ENCODE data around the gene ZGRF1. TPM values are rescaled to one million over a fixed set of nuclear protein-coding genes. Genes with fewer than 3 reads are reported as not detected.
"Not testable (repeated sequence)": the region's sequence is repeated elsewhere in the genome, so short reads cannot be mapped to it uniquely, and the experiment has no call there.

ZGRF1 gene
- polyA plus RNA-seq, 5 donors: 11.6 to 30.3 (median 27.3) TPM

DNA sequence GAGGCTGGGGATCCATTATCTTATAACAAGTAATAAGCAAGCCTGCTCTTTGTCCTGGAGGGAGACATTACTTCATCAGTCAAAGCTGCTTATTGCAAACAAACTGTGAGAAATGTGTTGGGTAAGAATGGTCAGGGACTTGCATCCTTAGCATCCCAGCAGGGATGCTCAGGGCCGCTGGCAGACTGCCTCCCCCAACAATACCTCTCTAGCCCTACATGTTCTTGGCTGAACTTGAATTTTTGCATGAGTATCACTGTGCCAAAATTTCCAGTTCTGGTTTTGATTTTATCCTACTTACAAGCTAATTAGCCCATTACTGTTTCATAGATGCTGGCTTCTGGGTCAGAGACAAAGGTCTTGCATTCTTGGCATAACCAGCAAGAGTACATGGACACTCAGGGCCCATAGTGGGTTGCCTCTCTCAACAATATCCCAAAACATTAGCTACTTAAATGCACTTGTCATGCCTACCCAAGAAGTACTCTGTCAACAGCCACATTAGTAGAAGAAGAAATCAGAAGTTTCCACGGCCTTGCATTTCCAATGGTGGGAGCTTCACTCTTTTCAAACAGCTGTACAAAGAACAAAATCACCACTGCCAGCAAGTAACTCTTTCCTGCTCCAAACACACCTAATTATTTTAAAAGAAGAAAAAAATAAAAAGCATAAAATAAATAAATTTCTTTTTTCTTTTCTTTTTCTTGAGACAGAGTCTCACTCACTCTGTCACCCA is 78.9 kb downstream of the ZGRF1 start:
- DNase-seq: peak in 1 of 2 donors; percentile 0

DNA sequence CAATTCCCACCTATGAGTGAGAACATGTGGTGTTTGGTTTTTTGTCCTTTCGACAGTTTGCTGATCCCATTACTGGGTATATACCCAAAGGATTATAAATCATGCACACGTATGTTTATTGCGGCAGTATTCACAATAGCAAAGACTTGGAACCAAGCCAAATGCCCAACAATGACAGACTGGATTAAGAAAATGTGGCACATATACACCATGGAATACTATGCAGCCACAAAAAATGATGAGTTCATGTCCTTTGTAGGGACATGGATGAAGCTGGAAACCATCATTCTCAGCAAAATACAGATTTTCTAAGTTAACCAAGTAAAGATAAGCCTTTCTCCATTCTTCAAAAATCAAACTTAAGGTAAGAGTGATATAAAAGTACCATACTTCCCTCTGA is 82.4 kb downstream of the ZGRF1 start:
- not testable (repeated sequence) for DNase-seq

DNA sequence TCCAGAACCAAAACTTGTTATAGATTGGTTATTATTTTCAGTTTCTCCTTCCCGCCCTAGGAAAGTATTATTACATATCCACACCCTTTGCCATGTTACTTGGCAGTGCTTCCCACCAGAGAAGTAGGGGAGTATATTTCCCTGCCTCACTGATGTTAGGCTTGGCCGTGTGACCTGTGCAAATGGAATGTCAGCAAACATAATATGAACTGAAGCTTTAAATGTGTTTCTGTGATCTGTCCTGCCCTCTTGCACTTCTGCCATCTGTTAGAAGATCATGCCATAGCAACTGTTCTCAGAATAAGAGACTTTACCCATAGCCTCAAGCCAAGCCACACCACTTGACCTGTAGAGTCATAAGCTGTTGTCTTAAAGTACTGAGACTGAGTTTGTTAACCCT is 84.0 kb downstream of the ZGRF1 start:
- no peak for DNase-seq

DNA sequence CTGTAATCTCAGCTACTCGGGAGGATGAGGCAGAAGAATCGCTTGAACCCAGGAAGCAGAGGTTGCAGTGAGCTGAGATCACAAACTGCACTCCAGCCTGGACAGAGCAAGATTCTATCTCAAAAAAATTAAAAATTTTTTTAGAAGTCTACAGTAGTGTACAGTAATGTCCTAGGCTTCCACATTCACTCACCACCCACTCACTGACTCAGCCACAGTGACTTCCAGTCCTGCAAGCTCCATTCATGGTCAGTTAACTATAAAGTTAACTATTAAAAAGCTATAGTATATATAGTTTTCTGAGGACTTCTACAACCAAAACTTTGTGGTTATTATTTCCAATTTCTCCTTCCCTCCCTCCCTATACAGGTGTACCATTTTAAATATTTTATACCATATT is 86.0 kb downstream of the ZGRF1 start:
- DNase-seq: no peak

DNA sequence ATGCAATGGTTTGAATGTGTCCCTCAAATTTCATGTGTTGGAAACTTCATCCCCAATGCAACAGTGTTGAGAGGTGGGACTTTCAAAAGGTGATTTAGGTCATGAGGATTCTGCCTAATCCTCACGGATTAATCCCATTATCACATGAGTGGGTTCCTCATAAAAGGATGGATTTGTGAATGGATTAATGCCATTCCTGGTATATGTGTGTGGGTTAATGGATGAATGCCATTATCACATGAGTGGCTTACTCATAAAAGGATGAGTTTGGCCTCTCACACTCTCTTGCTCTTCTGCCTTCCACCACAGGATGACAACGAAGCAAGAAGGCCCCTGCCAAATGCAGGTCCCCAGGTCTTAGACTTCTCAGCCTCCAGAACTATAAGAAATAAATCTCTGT is 90.2 kb downstream of the ZGRF1 start:
- no peak for DNase-seq

DNA sequence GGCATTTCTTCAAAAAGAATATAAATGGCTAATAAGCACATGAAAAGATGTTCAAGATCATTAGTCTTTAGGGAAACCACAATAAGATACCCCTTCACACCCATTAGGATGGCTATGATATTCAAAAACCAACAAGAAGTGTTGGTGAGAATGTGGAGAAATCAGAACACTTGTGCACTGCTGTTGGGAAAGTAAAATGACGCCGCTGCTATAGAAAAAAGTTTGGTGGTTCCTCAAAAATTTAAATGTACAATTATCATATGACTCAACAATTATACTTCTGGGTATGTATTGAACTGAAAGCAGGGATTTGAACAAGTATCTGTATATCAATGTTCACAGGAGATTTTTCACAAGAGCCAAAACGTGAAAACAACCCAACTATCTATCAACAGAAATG is 91.4 kb downstream of the ZGRF1 start:
- DNase-seq: no peak

DNA sequence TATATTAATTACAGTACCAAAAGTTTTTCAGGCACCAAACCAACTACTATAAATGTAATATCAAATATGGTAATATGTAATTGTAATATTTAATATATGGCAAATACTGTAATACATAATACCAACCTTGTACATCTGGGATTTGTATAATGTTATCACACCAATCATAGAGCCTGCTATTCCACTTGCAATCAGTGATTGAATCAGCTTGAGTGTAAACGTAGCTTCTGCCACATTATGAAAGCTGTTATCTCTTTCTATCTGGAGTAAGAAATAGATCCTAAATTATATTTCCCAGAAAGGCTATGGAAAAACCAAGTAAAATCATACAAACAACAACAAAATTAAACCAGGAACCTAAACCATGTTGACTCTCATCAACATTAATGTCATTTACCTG is 96.0 kb downstream of the ZGRF1 start:
- no peak for DNase-seq

DNA sequence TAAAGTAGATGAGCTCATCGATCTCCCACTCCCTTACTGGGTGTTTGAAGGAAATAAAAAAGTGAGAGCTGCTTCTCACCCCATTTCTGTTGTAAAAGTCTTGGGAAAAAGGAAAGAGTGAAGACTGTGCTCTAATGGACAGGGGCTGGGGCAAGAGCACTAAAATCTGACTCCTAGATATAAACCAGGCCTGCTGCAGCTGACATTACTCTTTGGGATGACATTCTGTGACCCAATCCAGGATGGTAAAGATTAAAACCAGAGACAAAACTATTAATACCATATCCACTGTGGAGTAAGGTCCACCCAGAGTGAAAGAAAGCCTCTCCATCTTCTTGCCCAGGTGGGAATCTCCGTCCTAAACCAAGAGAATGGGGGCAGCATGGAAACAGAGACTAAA is 100.6 kb downstream of the ZGRF1 start:
- no peak for DNase-seq

DNA sequence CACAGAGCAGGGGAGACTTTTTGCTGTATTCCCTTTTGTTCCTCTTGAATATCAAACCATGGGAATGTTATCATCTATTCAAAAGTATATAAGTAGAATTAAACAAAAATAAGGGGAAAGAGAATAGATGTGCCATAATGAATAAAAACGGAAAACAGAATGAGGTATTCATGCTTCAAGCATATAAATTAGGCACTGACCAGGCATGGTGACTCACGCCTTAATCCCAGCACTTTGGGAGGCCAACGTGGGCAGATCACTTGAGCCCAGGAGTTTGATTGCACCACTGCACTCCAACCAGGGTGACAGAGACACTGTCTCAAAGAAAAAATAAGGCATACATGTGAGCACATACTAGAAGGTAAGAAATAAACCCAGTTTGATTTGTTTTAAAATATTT is 104.4 kb downstream of the ZGRF1 start:
- DNase-seq: no peak

DNA sequence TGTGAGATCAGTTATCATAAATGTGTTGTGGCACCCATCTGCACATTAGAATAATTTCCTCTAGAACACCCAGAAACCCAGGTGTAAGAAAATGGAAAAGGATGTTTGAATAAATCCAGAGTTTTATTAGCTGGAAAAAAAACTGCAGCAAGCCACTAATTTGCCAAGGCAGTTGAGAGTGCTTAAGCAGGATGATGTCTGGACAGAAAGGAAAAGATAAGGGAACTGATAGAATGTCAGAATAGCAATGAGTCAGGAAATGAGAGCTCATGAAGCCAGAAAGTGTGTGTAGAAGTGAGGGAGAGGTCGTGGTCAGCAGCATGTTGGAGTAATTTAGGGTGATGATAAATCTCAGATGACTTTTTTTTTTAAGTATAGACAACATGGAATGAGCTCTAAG is 105.6 kb downstream of the ZGRF1 start:
- DNase-seq: no peak

DNA sequence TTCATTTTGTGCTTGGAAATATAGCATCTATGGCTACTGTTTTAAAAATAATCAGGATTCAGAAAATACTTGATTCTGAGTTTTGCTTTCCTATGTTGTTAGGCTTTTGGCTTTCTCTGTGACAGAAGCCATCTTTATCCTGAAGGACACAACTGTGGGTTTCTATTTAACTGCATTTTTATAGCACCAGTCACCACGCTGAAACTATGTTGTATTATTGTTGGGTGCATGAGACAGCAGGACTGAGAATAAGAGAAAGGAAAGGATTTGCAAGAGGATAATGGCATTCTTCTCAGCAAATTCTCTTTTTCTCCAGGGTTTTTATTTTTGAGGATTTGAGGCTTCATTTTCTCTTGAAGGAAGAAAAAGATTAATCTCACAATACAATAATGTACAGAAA is 110.6 kb downstream of the ZGRF1 start:
- no peak for DNase-seq

DNA sequence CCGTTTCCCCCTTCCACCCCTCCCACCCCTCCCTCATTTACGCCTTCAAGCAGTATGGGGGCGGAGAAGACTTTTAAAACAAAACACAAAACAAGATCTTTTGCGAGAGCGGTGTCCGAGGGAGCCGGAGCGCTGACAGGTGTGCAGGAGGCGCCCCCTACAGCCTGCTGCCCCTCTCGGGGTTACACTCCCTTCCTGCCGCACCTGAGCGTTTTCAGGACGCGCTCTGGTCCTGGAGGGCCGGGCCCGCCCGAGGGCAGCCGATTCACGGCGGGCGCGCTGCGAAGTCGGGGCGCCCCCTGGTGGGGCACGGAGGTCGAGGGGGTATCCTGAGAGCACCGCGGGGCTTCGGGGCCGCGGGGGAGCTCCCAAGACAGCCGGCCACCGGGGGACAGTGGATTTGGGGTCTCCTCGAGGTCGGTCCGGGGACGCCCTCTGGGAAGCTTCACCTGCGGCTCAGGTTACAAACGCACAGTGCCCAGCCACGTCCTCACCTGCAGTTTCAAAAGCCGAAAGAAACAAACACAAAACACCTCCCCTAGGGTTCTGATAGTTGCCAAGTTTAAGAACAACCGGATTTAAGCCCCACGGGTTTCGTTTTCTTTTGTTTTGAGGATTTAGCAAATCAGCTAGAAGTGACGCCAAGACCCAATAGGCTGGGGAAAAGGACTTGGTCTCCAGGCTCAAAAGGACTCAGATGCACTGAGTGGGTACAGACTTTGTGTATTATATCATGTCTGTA is 112.8 kb downstream of the ZGRF1 start:
- DNase-seq: no peak

DNA sequence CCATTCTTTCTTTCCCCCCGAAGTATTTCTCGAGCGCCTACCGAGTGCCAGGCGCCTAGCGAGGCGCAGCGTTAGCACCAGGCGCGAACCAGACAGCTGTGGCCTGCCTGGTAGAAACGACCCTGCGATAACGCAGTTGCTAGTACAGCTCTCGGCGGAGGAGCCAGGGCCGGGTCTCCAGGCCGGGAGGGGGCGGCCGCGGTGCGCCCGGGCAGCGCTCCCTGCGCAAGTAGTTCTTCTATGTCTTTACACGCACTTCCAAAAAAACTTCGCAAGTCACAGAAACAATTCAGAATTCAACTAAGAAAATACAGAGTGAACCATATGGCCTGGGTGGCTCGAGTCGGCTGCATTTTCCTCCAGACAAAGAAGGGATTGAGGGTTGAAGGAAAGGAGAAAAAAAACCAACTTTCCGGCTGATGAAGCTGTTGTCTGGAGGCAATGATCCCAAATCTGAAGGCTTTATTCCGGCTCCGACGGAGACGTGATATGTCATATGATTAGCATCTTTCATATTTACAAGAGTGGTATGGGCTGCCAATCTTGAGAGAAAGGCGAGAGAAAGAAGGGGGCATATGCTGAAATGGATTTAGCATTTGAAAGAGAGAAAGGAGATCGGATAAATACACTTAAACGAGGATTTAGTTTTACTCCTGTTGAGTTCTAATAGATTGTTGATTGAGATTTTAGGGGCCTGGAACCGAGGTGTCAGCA is 113.5 kb downstream of the ZGRF1 start:
- DNase-seq: no peak

DNA sequence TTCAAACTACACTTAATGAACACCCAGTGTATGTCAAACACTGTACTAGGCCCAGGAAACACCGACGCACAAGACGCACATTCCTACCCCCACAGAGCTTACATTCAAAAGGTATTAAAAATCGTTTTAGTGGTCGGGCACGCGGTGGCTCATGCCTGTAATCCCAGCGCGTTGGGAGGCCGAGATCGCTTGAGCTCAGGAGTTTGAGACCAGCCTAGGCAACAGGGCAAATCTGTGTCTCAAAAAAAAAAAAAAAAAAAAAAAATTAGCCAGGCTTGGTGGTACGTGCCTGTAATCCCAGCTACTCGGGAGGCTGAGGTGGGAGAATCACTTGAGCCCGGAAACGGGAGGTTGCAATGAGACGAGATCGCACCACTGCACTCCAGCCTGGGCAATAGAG is 114.3 kb downstream of the ZGRF1 start:
- DNase-seq: not testable (repeated sequence)

DNA sequence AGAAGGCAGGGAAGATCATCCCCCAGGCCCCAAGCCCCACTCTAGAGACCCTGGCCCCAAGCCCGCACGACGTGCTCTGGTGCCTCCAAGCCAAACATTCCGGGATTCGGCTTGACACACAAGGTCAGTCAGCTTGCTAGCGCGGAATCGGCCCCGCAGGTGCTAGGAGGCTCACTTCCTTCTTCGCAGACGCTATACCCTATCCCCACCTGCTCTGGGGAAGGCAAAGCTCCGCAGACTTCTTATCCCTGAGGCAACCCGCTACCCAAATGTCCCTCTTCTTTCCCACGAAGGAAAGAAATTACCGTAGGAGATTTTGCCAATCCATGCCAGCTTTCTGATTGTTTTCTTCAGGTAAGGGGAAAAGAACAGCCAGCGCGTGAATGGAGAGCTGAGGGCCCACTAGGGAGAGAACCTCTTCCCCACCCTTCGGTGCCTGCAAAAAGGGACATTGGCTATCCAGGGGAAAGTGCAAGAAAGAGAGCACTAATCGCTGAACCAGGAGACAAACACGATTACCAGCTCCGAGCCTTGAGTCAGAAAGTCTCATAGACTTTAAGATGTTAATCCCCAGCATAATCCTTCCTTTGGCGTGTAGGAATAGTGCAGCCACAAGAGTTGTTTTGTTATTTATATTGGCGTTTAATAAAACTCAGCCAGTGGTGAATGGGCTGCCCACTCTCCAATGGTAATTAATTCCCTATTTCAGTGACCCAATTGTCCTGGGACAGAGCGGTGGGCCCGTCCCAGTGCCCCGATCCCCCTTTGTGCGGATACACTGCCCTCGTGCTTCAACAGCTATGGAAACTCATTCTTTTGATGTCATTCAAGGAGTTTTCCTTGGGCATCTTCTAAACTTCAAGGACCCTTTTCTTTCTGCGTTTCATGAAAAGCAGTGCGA is 115.3 kb downstream of the ZGRF1 start:
- DNase-seq: no peak

DNA sequence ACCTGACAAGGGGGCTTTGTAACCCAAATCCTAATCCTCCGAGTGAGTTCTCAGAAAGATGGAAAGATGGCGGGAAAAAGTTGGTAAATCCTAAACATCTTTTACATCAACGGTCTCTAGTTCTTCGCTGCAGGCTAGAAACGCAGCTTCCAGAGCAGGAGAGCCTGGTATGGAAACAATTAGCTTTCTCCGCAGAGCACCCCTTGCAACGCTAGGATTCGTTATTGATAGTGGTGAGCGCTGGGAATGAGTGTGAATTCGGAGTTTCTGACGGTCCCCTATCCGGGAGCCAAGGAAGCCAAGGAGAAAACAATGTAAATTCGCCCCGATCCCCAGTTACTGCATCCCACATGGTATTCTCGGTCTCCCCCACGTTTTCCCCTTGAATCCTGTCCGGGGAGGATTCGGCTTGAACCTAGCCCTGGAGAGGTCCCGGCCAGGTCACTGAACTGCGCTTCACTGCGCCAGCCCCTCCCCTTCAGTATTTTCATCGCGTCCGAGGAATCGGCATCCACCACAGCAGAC is 116.0 kb downstream of the ZGRF1 start:
- DNase-seq: no peak

DNA sequence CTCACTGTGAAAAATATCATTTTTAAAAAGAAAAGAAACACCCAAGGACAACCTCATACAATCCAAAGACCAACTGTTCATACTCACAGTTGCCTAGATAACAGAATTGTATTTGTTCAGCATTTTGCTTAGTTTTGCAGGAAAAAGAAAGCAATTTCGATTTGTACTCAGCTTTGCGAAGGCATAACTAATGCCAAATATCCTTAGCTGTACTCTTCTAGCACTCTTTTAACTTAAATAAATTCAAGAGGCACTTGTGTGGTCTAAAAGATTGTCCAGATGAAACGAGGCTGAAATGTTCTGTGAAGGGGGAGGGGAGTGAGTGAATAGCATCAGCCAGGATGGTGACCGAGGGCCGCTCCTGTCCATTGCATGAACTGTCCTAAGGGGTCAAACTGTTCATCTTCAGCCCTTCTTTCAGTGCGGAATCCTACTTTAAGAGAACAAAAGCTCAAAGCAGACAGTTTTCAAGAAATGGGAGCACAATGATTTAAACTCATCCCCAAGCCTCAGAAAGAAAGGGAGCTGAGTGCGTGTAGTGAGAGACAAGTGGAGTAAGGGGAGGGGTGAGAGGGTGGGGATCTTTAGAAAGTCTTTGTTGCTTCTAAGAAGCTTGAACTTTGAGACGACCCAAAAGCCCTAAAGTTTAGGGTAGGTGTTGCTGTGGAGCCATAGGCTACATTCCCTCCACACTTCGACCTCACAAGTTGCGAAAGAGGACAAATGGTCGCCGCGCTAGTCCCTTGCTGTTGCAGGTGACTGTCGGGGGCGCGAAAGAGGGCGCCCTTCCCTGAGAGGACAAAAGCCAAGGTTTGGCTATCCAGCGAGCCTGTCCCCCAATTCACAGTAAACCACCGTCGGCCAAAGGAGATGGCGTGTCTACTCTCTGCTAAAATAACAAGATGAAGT is 116.8 kb downstream of the ZGRF1 start:
- no peak for DNase-seq

DNA sequence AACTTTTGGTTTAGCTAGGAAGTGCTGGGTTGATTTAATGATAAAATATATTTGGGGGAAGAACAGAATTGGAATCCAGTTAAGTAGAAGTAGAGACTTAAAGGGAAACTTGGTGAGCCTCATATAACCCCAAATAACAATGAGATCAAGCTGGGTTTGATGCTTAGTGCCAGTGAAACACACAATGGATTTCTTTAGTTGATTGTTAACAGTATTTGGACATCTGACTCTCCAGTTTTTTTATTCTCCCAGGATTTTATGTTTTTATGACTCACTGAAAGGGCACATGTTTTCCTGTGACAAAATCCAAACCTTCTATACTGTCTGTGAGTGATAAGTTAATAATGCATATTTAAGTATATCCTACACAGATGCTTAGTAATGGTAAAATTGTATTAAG is 118.0 kb downstream of the ZGRF1 start:
- no peak for DNase-seq

DNA sequence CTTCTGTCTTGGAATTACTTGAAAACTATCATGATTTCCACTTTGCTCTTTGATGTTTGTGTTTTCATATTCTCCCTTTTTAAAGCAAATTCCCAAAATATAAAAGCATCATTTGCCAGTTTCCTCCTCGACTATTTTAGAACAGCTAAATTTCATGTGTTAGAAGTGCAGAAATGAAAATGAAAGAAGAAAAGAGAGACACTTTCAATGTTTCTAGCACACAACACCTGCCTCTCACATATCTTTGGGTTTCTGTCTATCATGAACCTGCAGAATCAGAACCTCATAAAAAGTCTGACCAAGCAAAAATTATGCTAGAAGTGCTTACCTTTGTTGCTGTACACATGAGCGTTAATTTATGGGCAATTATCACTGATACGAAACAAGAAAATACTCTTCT is 118.8 kb downstream of the ZGRF1 start:
- no peak for DNase-seq

DNA sequence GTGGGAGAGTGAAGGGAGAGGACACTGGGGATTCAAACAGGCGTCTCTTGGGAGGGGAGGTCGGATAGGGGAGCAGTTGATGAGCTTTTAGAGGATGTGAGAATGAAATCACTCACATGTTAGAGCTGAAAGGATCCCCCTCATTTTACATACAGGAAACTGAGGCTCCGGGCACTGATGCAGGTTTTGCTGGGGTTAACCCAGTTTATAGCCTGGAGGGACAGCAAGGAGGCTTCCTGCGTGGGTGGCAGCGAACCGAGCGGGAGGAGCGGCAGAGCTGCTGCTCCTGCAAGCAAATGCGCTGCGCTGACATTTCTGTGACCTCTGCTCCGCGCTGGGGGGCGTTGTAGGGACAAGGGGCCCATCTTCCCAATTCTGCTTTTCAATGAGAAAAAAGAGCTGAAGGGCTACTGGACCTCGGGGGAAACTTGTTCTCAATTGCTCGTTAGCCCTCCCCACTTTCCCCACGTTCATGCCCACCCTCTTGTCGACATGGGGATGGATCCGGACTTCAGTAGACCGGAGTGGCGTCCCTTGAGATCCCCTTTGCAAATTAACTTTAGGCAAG is 119.6 kb downstream of the ZGRF1 start:
- no peak for DNase-seq

Data from right lung (tissue), 5 donors.